Testis (tissue), 3 donors: ENCODE measurements around the gene NUBPL. TPM values are rescaled to one million over a fixed set of nuclear protein-coding genes. Genes with fewer than 3 reads are reported as not detected.
"Not testable (repeated sequence)": the region's sequence is repeated elsewhere in the genome, so short reads cannot be mapped to it uniquely, and the experiment has no call there.

ENCODE experiments used
- DNase-seq: peaks from one replicate; pipeline ENCODE4 v3.0.0-alpha.2; 2019
- H3K27ac ChIP-seq, 2 donors: fragments of 200-600 bp; sonication (generic); one replicate each; pipeline ENCODE4 v1.5.1; 2019
- H3K27me3 ChIP-seq: fragments of 200-600 bp; sonication (generic); one replicate; pipeline ENCODE4 v1.5.1; 2019
- H3K36me3 ChIP-seq: fragments of 200-600 bp; sonication (generic); one replicate; pipeline ENCODE4 v1.5.1; 2017; ENCODE audit warnings: low read depth; ENCODE audit errors: missing control alignments
- H3K4me1 ChIP-seq: fragments of 200-600 bp; sonication (generic); one replicate; pipeline ENCODE4 v1.5.1; 2019
- H3K4me3 ChIP-seq, 2 donors: fragments of 200-600 bp; sonication (generic); one replicate each; pipeline ENCODE4 v1.5.1; 2017 to 2019
- H3K9me3 ChIP-seq: fragments of 200-600 bp; sonication (generic); one replicate; pipeline ENCODE4 v1.5.1; 2017
- CTCF ChIP-seq, 3 experiments: fragments of 450-650 bp in 2 of 3; fragments of 200-600 bp in 1 of 3; sonication (generic) in 1 of 3; IDR thresholded peaks; one replicate each; pipeline ENCODE4 v1.5.1; 2016 to 2019; ENCODE audit warnings: antibody characterized with exemption in 3 of 3, mild to moderate bottlenecking in 2 of 3, moderate library complexity in 1 of 3
- POLR2A ChIP-seq: fragments of 450-650 bp; IDR thresholded peaks from one replicate; pipeline ENCODE4 v1.6.1; 2017; ENCODE audit warnings: antibody characterized with exemption, mild to moderate bottlenecking, moderate library complexity
- WGBS, 2 donors: methylation state at CpG; one replicate each; pipeline ENCODE4 v1.1.5; 2018; 5-methylcytosine and 5-hydroxymethylcytosine counted together
- intact Hi-C: fragments of 100-400 bp; cut with DNase I; formaldehyde crosslinking; loops from one replicate; pipeline ENCODE4 v1.15.1; 2023; ENCODE audit warnings: low total_unique reads
- polyA plus RNA-seq: library from polyadenylated mRNA; stranded (reverse); fragments of 350-450 nt; fragmentation: Illumina TruSeq; extraction: RNeasy Lipid Tissue Mini Kit (QIAGEN cat#74804); gene quantifications from one replicate; pipeline ENCODE4 v1.2.3, GENCODE V29; 2014; ENCODE audit warnings: low read depth, low replicate concordance; ENCODE audit not compliant: insufficient read depth
- total RNA-seq, 2 donors: library from RNA; depleted of rRNA; stranded (reverse); fragments of >200 nt; gene quantifications; one replicate each; pipeline ENCODE4 v1.2.3, GENCODE V29; 2016

Gene NUBPL
- total and polyA plus RNA-seq, 3 donors from 2014 or later = 7.8 to 25.0 (median 19.8) TPM

GRCh38 chr14:31802838-31803237 is 241.6 kb downstream of the NUBPL start:
- intact Hi-C loops = no loop called here
- Histone ChIP-seq H3K4me1 (no peaks in the 10 kb centered on the region), H3K4me3 (no peak overlapping the region), H3K9me3 (no peaks in the 10 kb centered on the region), H3K27ac (no peak overlapping the region), H3K27me3 (no peaks in the 10 kb centered on the region), H3K36me3 (no peaks in the 10 kb centered on the region)
- DNase-seq = no peak
- TF ChIP-seq POLR2A = no peak
- no peak for TF ChIP-seq CTCF (IDR thresholded peaks at IDR 0.05)

GRCh38 chr14:31806249-31806648 is 245.0 kb downstream of the NUBPL start:
- no peak for DNase-seq
- Histone ChIP-seq H3K9me3 (no peaks in the 10 kb centered on the region), H3K36me3 (no peaks in the 10 kb centered on the region), H3K27me3 (no peaks in the 10 kb centered on the region), H3K4me3 (no peak overlapping the region), H3K27ac (no peak overlapping the region), H3K4me1 (no peaks in the 10 kb centered on the region)
- intact Hi-C loops = no loop called here
- TF ChIP-seq POLR2A = no peak

- 88 to 89% methylated on average over 2 to 15 of the region's 15 CpGs for WGBS, 2 donors
- H3K27me3 ChIP-seq, H3K4me3 ChIP-seq, H3K4me1 ChIP-seq, DNase-seq, H3K9me3 ChIP-seq, H3K36me3 ChIP-seq, intact Hi-C loops, H3K27ac ChIP-seq: not testable (repeated sequence)
Observed at GRCh38 chr14:31811693-31812628, 250.8 kb downstream of the NUBPL start.

GRCh38 chr14:31813724-31814490 is 252.7 kb downstream of the NUBPL start:
- H3K4me1 ChIP-seq, H3K9me3 ChIP-seq, DNase-seq, intact Hi-C loops, H3K27ac ChIP-seq, H3K27me3 ChIP-seq, H3K4me3 ChIP-seq, H3K36me3 ChIP-seq: not testable (repeated sequence)
- WGBS, 2 donors = 67 to 92% methylated on average over 2 of the region's 2 CpGs

- Histone ChIP-seq H3K27me3 (no peaks in the 10 kb centered on the region), H3K27ac (no peak overlapping the region), H3K4me3 (no peak overlapping the region), H3K4me1 (no peaks in the 10 kb centered on the region), H3K9me3 (no peaks in the 10 kb centered on the region), H3K36me3 (no peaks in the 10 kb centered on the region)
- intact Hi-C loops = no loop called here
- no peak for DNase-seq
- no peak for TF ChIP-seq CTCF (IDR thresholded peaks at IDR 0.05)
Observed at GRCh38 chr14:31819281-31819680, 258.1 kb downstream of the NUBPL start.

GRCh38 chr14:31825459-31825858 is 264.3 kb downstream of the NUBPL start:
- H3K27me3 ChIP-seq = no peaks in the 10 kb centered on the region
- H3K4me3 ChIP-seq = no peak overlapping the region
- intact Hi-C loops = no loop called here
- DNase-seq = no peak
- H3K4me1 ChIP-seq = no peaks in the 10 kb centered on the region
- no peaks in the 10 kb centered on the region for H3K9me3 ChIP-seq
- H3K27ac ChIP-seq = no peak overlapping the region
- H3K36me3 ChIP-seq = no peaks in the 10 kb centered on the region
- TF ChIP-seq POLR2A = no peak
- no peak for TF ChIP-seq CTCF (IDR thresholded peaks at IDR 0.05)
